Measurements from ENCODE around the gene L3HYPDH. TPM values are rescaled to one million over a fixed set of nuclear protein-coding genes. Genes with fewer than 3 reads are reported as not detected.
A peak's percentile ranks its signal among the peaks of the same experiment; 100 is the strongest.

L3HYPDH gene
- total RNA-seq, 1 donor from 2014 or later, result 57.2 TPM

DNA sequence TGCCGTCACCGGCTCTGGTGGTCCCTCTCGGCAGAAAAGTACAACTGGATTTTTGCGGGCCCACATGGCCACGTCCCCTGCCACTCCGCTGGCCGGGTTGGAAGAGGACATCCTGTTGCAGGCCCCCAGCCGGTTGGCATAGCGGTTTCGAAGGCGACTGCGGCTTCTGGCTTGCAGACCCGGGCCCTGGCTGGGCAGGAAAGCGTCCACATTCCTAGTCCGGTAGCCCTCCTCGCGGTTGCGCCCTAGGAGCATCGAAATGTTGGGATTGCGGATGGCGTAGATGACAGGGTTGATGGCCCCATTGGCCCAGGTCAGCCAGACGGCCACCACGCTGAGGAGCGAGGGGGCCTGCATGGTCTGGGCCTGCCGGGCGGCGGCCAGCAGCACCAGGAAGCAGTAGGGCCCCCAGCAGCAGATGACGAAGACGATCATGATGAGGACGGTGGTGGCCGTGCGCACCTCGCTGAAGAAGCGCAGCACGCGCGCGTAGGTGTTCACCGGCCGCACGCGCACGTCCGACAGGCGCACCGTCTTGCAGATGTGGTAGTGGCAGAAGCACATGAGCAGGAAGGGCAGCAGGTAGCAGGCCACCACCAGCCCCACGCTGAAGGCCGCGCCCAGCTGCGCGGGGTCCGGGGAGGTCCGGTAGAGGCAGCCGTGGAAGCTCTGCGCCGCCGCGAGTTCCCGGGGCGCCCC lies 20.3 kb downstream of the L3HYPDH start:
- DNase-seq (ENCODE audit: low read depth) (no peak), FAIRE-seq (no peak)
- peak overlapping the region; percentile 84 for H3K27ac Mint-ChIP-seq (ENCODE audit: unreplicated experiment)
- H3K4me1 ChIP-seq (ENCODE audit: insufficient read depth, low read length), result peaks cover 17% of the 10 kb centered on the region
- peak overlapping the region; percentile 55 for H3K9ac ChIP-seq (ENCODE audit: low read length)
- H3K27me3 Mint-ChIP-seq (ENCODE audit: low read depth, unreplicated experiment), result no peaks in the 10 kb centered on the region
- H3K4me3 ChIP-seq (ENCODE audit: insufficient read depth, low read depth, low read length), result peak overlapping the region; percentile 50
- peaks cover 24% of the 10 kb centered on the region for H3K36me3 ChIP-seq (ENCODE audit: insufficient read depth, low read length)
- H3K4me1 Mint-ChIP-seq (ENCODE audit: low read depth, unreplicated experiment), result peaks cover 2% of the 10 kb centered on the region
- H3K36me3 Mint-ChIP-seq (ENCODE audit: low read depth, unreplicated experiment), result peaks cover 15% of the 10 kb centered on the region
- peaks cover 17% of the 10 kb centered on the region for H4K20me1 ChIP-seq (ENCODE audit: insufficient read depth, low read length)
- no peaks in the 10 kb centered on the region for H3K79me2 ChIP-seq (ENCODE audit: insufficient read depth, low read length)
- peak overlapping the region; percentile 88 for H3K4me2 ChIP-seq (ENCODE audit: low read length)
- TF ChIP-seq EZH2 (IDR thresholded peaks at IDR 0.05; ENCODE audit: insufficient read depth, low read length), result no peak
- TF ChIP-seq, protein P1, sequence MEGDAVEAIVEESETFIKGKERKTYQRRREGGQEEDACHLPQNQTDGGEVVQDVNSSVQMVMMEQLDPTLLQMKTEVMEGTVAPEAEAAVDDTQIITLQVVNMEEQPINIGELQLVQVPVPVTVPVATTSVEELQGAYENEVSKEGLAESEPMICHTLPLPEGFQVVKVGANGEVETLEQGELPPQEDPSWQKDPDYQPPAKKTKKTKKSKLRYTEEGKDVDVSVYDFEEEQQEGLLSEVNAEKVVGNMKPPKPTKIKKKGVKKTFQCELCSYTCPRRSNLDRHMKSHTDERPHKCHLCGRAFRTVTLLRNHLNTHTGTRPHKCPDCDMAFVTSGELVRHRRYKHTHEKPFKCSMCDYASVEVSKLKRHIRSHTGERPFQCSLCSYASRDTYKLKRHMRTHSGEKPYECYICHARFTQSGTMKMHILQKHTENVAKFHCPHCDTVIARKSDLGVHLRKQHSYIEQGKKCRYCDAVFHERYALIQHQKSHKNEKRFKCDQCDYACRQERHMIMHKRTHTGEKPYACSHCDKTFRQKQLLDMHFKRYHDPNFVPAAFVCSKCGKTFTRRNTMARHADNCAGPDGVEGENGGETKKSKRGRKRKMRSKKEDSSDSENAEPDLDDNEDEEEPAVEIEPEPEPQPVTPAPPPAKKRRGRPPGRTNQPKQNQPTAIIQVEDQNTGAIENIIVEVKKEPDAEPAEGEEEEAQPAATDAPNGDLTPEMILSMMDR (IDR thresholded peaks at IDR 0.05; ENCODE audit: insufficient read depth, low read depth, low read length), result no peak
- peak overlapping the region; percentile 76 for H2AFZ ChIP-seq (ENCODE audit: low read depth, low read length)
- peak overlapping the region; percentile 66 for H3K4me3 Mint-ChIP-seq (ENCODE audit: unreplicated experiment)
- no peaks in the 10 kb centered on the region for H3K9me3 Mint-ChIP-seq (ENCODE audit: unreplicated experiment)
- H3K27ac ChIP-seq (ENCODE audit: low read depth, low read length), result no peak overlapping the region
- no peaks in the 10 kb centered on the region for H3K9me3 ChIP-seq (ENCODE audit: insufficient read depth, low read depth, low read length)
- no peaks in the 10 kb centered on the region for H3K27me3 ChIP-seq (ENCODE audit: insufficient read depth, low read length)

DNA sequence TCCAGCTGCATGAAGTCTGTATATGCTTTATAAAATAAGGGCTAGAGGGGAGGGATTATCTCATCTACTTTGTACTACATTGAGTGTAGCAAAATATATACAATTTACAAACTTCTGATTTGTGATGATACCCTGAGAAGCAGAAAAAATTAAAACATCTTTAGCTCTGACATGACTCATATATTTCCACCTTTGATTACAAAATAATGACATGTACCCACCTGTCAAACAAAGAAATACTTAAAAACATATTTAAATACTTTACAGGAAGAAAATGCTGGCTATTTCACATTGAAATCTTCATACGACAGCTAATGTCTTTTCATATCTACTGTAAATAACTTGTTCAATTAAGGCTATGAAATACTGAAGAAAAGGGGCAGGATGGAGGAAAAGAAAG lies 22.3 kb downstream of the L3HYPDH start:
- Mint-ChIP-seq H3K4me1 (ENCODE audit: low read depth, unreplicated experiment) (peaks cover 2% of the 10 kb centered on the region), H3K36me3 (ENCODE audit: low read depth, unreplicated experiment) (peaks cover 26% of the 10 kb centered on the region), H3K9me3 (ENCODE audit: unreplicated experiment) (no peaks in the 10 kb centered on the region), H3K4me3 (ENCODE audit: unreplicated experiment) (no peak overlapping the region), H3K27me3 (ENCODE audit: low read depth, unreplicated experiment) (no peaks in the 10 kb centered on the region), H3K27ac (ENCODE audit: unreplicated experiment) (no peak overlapping the region)
- Histone ChIP-seq H3K79me2 (ENCODE audit: insufficient read depth, low read length) (no peaks in the 10 kb centered on the region), H3K36me3 (ENCODE audit: insufficient read depth, low read length) (peaks cover 22% of the 10 kb centered on the region), H3K4me2 (ENCODE audit: low read length) (no peak overlapping the region), H3K4me1 (ENCODE audit: insufficient read depth, low read length) (peaks cover 17% of the 10 kb centered on the region), H3K4me3 (ENCODE audit: insufficient read depth, low read depth, low read length) (no peak overlapping the region), H3K9ac (ENCODE audit: low read length) (no peak overlapping the region), H3K27ac (ENCODE audit: low read depth, low read length) (no peak overlapping the region), H3K9me3 (ENCODE audit: insufficient read depth, low read depth, low read length) (no peaks in the 10 kb centered on the region), H3K27me3 (ENCODE audit: insufficient read depth, low read length) (no peaks in the 10 kb centered on the region), H4K20me1 (ENCODE audit: insufficient read depth, low read length) (peaks cover 17% of the 10 kb centered on the region), H2AFZ (ENCODE audit: low read depth, low read length) (no peak overlapping the region)
- FAIRE-seq (no peak), DNase-seq (ENCODE audit: low read depth) (no peak)
- TF ChIP-seq, protein P1 (IDR thresholded peaks at IDR 0.05; ENCODE audit: insufficient read depth, low read depth, low read length), result no peak
- TF ChIP-seq EZH2 (IDR thresholded peaks at IDR 0.05; ENCODE audit: insufficient read depth, low read length), result no peak

DNA sequence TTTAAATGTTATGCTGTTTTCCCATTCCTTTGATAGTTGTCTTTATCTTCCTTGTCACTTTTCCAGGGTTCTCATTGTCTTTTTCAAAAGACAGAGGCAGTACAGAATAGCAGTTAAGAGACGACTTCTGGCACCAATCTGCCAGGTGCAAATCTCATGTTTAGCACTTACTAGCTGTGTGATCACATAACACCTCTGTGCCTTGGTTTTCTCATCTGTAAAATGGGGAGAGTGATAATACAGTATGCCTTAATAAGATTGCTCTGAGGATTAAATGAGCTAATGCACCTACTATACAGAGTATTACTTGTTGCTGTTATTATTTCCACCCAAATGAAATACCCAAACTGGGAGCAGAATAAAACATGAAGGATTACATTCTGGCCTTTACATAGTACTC lies 23.8 kb downstream of the L3HYPDH start:
- no peak for FAIRE-seq
- Histone ChIP-seq H3K79me2 (ENCODE audit: insufficient read depth, low read length) (no peaks in the 10 kb centered on the region), H3K36me3 (ENCODE audit: insufficient read depth, low read length) (peaks cover 30% of the 10 kb centered on the region), H3K9ac (ENCODE audit: low read length) (no peak overlapping the region), H3K27me3 (ENCODE audit: insufficient read depth, low read length) (no peaks in the 10 kb centered on the region), H3K4me2 (ENCODE audit: low read length) (no peak overlapping the region), H3K9me3 (ENCODE audit: insufficient read depth, low read depth, low read length) (no peaks in the 10 kb centered on the region), H3K4me1 (ENCODE audit: insufficient read depth, low read length) (peaks cover 16% of the 10 kb centered on the region), H2AFZ (ENCODE audit: low read depth, low read length) (no peak overlapping the region), H3K4me3 (ENCODE audit: insufficient read depth, low read depth, low read length) (no peak overlapping the region), H3K27ac (ENCODE audit: low read depth, low read length) (no peak overlapping the region), H4K20me1 (ENCODE audit: insufficient read depth, low read length) (peaks cover 12% of the 10 kb centered on the region)
- Mint-ChIP-seq H3K27me3 (ENCODE audit: low read depth, unreplicated experiment) (no peaks in the 10 kb centered on the region), H3K4me1 (ENCODE audit: low read depth, unreplicated experiment) (peaks cover 2% of the 10 kb centered on the region), H3K27ac (ENCODE audit: unreplicated experiment) (no peak overlapping the region), H3K4me3 (ENCODE audit: unreplicated experiment) (no peak overlapping the region), H3K36me3 (ENCODE audit: low read depth, unreplicated experiment) (peaks cover 34% of the 10 kb centered on the region), H3K9me3 (ENCODE audit: unreplicated experiment) (no peaks in the 10 kb centered on the region)
- TF ChIP-seq, protein P1 (IDR thresholded peaks at IDR 0.05; ENCODE audit: insufficient read depth, low read depth, low read length), result no peak
- no peak for TF ChIP-seq EZH2 (IDR thresholded peaks at IDR 0.05; ENCODE audit: insufficient read depth, low read length)
- no peak for DNase-seq (ENCODE audit: low read depth)
